Lower leg skin (tissue), 3 donors: ENCODE data around the gene NINJ2.

Experiments used
- CTCF ChIP-seq, 3 donors: fragments of 450-650 bp; IDR thresholded peaks; one replicate each; pipeline ENCODE4 v1.5.1; 2016; ENCODE audit warnings: antibody characterized with exemption in 3 of 3, mild to moderate bottlenecking in 3 of 3, moderate library complexity in 2 of 3
- POLR2A ChIP-seq, 2 donors: fragments of 450-650 bp; IDR thresholded peaks; one replicate each; pipeline ENCODE4 v1.6.1; 2016 to 2017; ENCODE audit warnings: antibody characterized with exemption in 2 of 2, mild to moderate bottlenecking in 1 of 2, moderate library complexity in 1 of 2

DNA sequence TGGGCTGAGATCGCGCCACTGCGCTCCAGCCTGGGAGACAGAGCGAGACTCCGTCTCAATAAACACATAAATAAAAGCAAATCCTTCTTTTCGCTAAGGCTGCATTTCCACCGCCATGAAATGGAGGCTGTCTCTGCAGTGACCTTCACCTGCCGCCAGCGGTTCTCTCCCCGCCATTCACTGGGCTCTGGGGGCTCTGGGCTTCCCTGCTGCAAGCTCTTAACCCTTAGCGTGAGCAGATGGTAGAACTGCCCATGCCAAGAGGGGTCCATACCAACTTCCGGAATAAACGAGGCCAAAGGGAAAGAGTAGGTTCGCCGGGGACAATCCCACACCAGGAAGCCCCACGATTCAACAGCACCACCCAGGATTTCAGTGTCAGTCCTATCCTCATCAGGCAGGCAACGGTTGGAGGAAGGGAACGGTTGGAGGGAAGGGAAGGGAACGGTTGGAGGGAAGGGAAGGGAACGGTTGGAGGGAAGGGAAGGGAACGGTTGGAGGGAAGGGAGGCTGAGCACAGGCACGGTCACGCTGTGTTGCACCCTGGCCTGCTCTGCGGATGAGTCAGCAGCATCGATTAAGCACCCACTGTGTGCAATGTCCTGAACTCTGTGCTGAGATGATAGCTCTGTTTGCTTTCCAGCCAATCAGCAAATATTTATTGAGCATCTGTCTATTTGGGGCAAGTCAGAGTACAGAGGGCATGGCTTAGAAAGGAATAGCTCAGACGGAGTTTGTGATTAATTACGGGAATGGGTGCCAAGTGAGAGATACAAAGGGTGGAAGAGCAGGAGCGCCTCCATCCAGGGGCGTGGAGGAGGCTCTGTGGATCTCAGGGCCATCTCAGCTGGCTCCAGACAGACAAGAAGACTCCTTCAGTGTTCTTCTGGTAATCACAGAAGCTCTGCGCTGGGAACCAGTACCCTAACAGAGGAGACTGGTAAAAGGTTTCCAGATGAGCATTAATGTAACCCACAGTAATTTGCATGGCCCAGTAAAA is 77.9 kb downstream of the NINJ2 start:
- TF ChIP-seq CTCF (IDR thresholded peaks at IDR 0.05) (no peak), POLR2A (IDR thresholded peaks at IDR 0.05) (no peak)
